ENCODE data around the gene CCDC122. TPM values are rescaled to one million over a fixed set of nuclear protein-coding genes. Genes with fewer than 3 reads are reported as not detected.

CCDC122 gene
- total and polyA plus RNA-seq, 9 of the 15 experiments (the other 6 are each of a cell fraction or from before 2014, with no cell fraction given), result not detected

DNA sequence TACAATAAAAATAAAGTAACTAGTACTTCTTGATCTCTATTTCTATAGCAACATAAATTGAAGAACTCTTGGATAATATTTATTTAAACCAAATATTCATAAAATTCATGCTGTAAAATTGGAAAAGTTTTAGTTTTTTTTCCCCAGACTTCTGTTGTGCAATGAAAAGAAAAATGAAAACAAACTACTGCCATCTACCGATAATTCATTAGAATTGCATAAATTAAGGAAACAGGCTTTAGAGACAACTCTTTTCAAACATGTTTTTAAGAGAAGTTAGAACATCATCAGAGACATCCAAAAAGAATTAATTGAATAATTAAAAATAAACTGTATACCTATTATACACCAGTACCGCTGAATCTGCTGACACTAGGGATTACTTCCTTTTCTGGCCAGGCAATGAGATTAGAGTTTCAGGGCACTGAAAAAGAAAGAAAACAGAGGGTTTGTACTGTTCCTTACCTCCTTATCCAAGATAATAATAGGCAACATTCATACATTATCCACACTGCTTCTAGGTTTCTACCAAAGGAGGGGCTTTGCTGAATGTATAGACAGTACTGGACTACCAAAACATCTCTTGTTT lies 4.9 kb downstream of the CCDC122 start:
- DNase-seq (ENCODE audit: extremely low read depth in 1 of 4, low spot score in 3 of 4), result peak in 3 of 4 experiments; percentile 0 to 6 (median 4)
- ChIA-PET CTCF (ENCODE audit: low intra/inter-chr PET ratio) (interaction anchor here (0.7 kb wide), 1 partner anchor 70 kb away, joined by 3 read pairs; no protein-coding TSS in a partner anchor), POLR2A (no interaction called here)
- Histone ChIP-seq H3K36me3 (ENCODE audit: control insufficient read depth, insufficient read depth, low read length) (no peaks in the 10 kb centered on the region), H4K20me1 (replicated peaks; ENCODE audit: control insufficient read depth, insufficient read depth, low read length) (no peaks in the 10 kb centered on the region), H3K4me3 (no peak overlapping the region), H3K79me2 (ENCODE audit: control insufficient read depth, insufficient read depth, low read length) (no peaks in the 10 kb centered on the region), H3K9ac (ENCODE audit: insufficient read depth in 1 of 2, low read depth in 2 of 2, low read length in 2 of 2) (no peak overlapping the region), H3K27ac (ENCODE audit: extremely low read depth, low read depth, low read length) (no peak overlapping the region), H2AFZ (ENCODE audit: low read depth, low read length) (no peak overlapping the region), H3K4me1 (replicated peaks in 1 of 2; ENCODE audit: control insufficient read depth in 2 of 2, insufficient read depth in 2 of 2, low read length in 2 of 2) (no peaks in the 10 kb centered on the region; a peak in 1 of 5 replicates), H3K4me2 (ENCODE audit: insufficient read depth, low read length) (no peak overlapping the region), H3K27me3 (ENCODE audit: control insufficient read depth in 2 of 2, insufficient read depth in 2 of 2, low read length in 2 of 2) (no peaks in the 10 kb centered on the region), H3K9me1 (ENCODE audit: control insufficient read depth, insufficient read depth, low read length) (no peaks in the 10 kb centered on the region), H3K9me3 (replicated peaks; ENCODE audit: control insufficient read depth, insufficient read depth, low read depth, low read length) (no peaks in the 10 kb centered on the region)
- WGBS (ENCODE audit: insufficient coverage, low coverage, missing lambda C conversion rate), result 0% methylated on average over 2 of the region's 2 CpGs
- in situ Hi-C loops (cut with MboI) (no loop called here), intact Hi-C loops (cut with micrococcal nuclease) (no loop called here)
- no peak for ATAC-seq
- no TSS peak for BruUV-seq (replicated peaks)
- no peak for TF ChIP-seq CEBPG (CRISPR knock-in tag; IDR thresholded peaks at IDR 0.05)
- TF ChIP-seq CEBPG (tag; conservative IDR thresholded peaks at IDR 0.05 in 1 of 2, IDR thresholded peaks at IDR 0.05 in 1 of 2), result peak; percentile 53 to 92
- TF ChIP-seq RAD21 (CRISPR knock-in tag; conservative IDR thresholded peaks at IDR 0.05 in 1 of 2, IDR thresholded peaks at IDR 0.05 in 1 of 2), result peak; percentile 41 to 45
- TF ChIP-seq CEBPB (tag; IDR thresholded peaks at IDR 0.05), result peak; percentile 85
- TF ChIP-seq SIX5 (IDR thresholded peaks at IDR 0.05; ENCODE audit: borderline replicate concordance in 1 of 2, insufficient read depth in 1 of 2, low read depth in 1 of 2, low read length in 2 of 2), result no peak
- no peak for TF ChIP-seq ZNF23 (CRISPR knock-in tag; IDR thresholded peaks at IDR 0.05)
- TF ChIP-seq KAT8 (IDR thresholded peaks at IDR 0.05; ENCODE audit: low read depth), result no peak
- no peak for TF ChIP-seq GTF2E2 (tag; IDR thresholded peaks at IDR 0.05)
- no peak for TF ChIP-seq SMAD2 (IDR thresholded peaks at IDR 0.05; ENCODE audit: low read depth, low read length)
- TF ChIP-seq CTCF (IDR thresholded peaks at IDR 0.05 in 2 of 3, conservative IDR thresholded peaks at IDR 0.05 in 1 of 3; ENCODE audit: insufficient read depth in 2 of 3, low read depth in 1 of 3, low read length in 3 of 3), result peak in 1 of 3 experiments; percentile 52; a peak in 2 of 6 replicates
- FAIRE-seq, result peak; percentile 54

All from K562 (cell line).